SU-DHL-6 (cell line): ENCODE results near the gene BEGAIN.

Source experiments
- H2AFZ ChIP-seq: fragments of 200-600 bp; sonication (generic); 2 replicates; pipeline ENCODE4 v1.6.1; 2014; ENCODE audit warnings: low read depth, mild to moderate bottlenecking, moderate library complexity, mixed read lengths, antibody characterized with exemption, low read length; ENCODE audit not compliant: severe bottlenecking
- H3F3A ChIP-seq: fragments of 200-600 bp; shearing (Covaris generic); 2 replicates; pipeline ENCODE4 v1.6.0; 2016; ENCODE audit warnings: antibody characterized with exemption, mild to moderate bottlenecking; ENCODE audit not compliant: insufficient read depth
- H3K27ac ChIP-seq: fragments of 200-600 bp; sonication (generic); 2 replicates; pipeline ENCODE4 v1.5.1; 2016; ENCODE audit warnings: low read depth, mild to moderate bottlenecking, low read length, moderate library complexity, mixed read lengths
- H3K27me3 ChIP-seq: fragments of 200-600 bp; sonication (generic), shearing (Covaris generic); 2 replicates; pipeline ENCODE4 v1.6.0; 2014; ENCODE audit warnings: mild to moderate bottlenecking, low read length
- H3K36me3 ChIP-seq: fragments of 200-600 bp; sonication (generic); 2 replicates; pipeline ENCODE4 v1.6.1; 2014; ENCODE audit warnings: mild to moderate bottlenecking, low read length, mixed read lengths
- H3K4me2 ChIP-seq: fragments of 300-600, 200-600 bp; shearing (Covaris generic), sonication (generic); 2 replicates; pipeline ENCODE4 v1.6.0; 2014; ENCODE audit warnings: low read length, low read depth, mild to moderate bottlenecking; ENCODE audit not compliant: poor library complexity, severe bottlenecking
- H3K4me3 ChIP-seq: fragments of 200-600 bp; sonication (generic); 2 replicates; pipeline ENCODE4 v1.5.1; 2014; ENCODE audit warnings: antibody characterized with exemption, low read length, mild to moderate bottlenecking, mixed read lengths; ENCODE audit not compliant: insufficient read depth, poor library complexity, severe bottlenecking
- H3K79me2 ChIP-seq: fragments of 200-600 bp; sonication (generic); 2 replicates; pipeline ENCODE4 v1.6.1; 2014; ENCODE audit warnings: mild to moderate bottlenecking, low read length, moderate library complexity; ENCODE audit not compliant: insufficient read depth
- H3K9ac ChIP-seq: fragments of 200-600 bp; sonication (generic); 2 replicates; pipeline ENCODE4 v1.7.0; 2014; ENCODE audit warnings: mild to moderate bottlenecking, low read length
- H3K9me2 ChIP-seq: fragments of 200-600 bp; sonication (generic); replicated peaks from 2 replicates; pipeline ENCODE4 v1.6.1; 2014; ENCODE audit warnings: low read length; ENCODE audit not compliant: insufficient read depth
- H3K9me3 ChIP-seq: fragments of 200-600 bp; sonication (generic); 2 replicates; pipeline ENCODE4 v1.6.1; 2014; ENCODE audit warnings: low read length, mixed read lengths; ENCODE audit not compliant: insufficient read depth
- H4K20me1 ChIP-seq: fragments of 200-600 bp; sonication (generic); 2 replicates; pipeline ENCODE4 v1.6.1; 2014; ENCODE audit warnings: low read depth, mild to moderate bottlenecking, antibody characterized with exemption, low read length, moderate library complexity, mixed read lengths
- CTCF ChIP-seq: fragments of 200-600 bp; sonication (generic); IDR thresholded peaks from one replicate; pipeline ENCODE4 v1.5.1; 2017; ENCODE audit warnings: antibody characterized with exemption, mild to moderate bottlenecking, low read length, moderate library complexity; ENCODE audit not compliant: insufficient read depth, poor library complexity, severe bottlenecking
- EZH2phosphoT487 ChIP-seq: fragments of 200-600 bp; sonication (generic), shearing (Covaris generic); conservative IDR thresholded peaks from 2 replicates; pipeline ENCODE4 v1.6.1; 2018; ENCODE audit warnings: mild to moderate bottlenecking, antibody characterized with exemption, low read length, moderate library complexity, mixed read lengths

The BEGAIN gene

DNA sequence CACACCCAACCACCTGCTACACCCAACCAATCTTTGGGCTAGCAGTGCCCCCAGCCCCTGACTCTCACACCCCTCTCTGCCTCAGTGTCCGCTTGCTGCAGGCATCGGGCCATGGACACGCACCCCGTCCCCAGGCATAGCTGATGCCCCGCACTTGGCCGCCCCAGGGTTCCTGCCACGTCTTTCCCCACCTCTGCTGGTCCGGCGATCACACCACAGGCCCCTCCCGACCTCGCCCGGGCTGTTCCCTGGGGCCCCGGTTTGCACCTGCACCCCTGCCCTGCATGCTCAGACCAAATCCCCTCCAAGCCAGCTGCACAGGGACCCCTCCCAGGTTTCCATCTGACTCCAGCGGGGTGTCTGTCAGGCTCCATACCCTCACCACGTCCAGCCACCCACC is 38.3 kb downstream of the BEGAIN start:
- Histone ChIP-seq H3K9ac (no peak overlapping the region), H3K4me2 (no peak overlapping the region), H3K79me2 (no peaks in the 10 kb centered on the region), H3K27ac (no peak overlapping the region), H3F3A (no peaks in the 10 kb centered on the region), H3K9me3 (no peaks in the 10 kb centered on the region), H3K4me3 (no peak overlapping the region), H3K9me2 (no peaks in the 10 kb centered on the region), H3K36me3 (no peaks in the 10 kb centered on the region), H2AFZ (no peak overlapping the region), H4K20me1 (no peaks in the 10 kb centered on the region), H3K27me3 (no peaks in the 10 kb centered on the region)
- TF ChIP-seq EZH2phosphoT487: no peak
- TF ChIP-seq CTCF: no peak

DNA sequence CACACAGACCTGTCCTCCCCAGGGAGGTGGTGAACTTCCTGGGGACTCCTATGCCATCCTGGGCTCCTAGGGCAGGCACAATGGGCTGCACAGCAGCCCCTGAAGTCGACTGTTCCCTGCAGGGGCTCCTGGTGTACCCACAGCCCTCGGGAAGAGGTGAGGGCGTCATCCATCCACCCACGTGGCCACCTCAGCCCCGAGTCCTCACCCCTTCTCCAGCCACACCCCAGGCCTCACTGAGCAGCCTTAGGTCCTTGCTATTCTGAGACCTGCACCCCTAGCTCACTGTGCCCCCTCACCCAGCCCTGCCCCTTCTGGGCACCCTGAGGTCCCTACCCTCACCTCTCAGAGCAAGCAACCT is 38.9 kb downstream of the BEGAIN start:
- Histone ChIP-seq H2AFZ (no peak overlapping the region), H3K79me2 (no peaks in the 10 kb centered on the region), H3K27ac (no peak overlapping the region), H3K9ac (no peak overlapping the region), H3K9me2 (no peaks in the 10 kb centered on the region), H3K4me2 (no peak overlapping the region), H3K27me3 (no peaks in the 10 kb centered on the region), H4K20me1 (no peaks in the 10 kb centered on the region), H3K9me3 (no peaks in the 10 kb centered on the region), H3K36me3 (no peaks in the 10 kb centered on the region), H3F3A (no peaks in the 10 kb centered on the region), H3K4me3 (no peak overlapping the region)
- TF ChIP-seq CTCF (no peak), EZH2phosphoT487 (no peak)

GRCh38 chr14:100547633-100548294 is 39.5 kb downstream of the BEGAIN start:
- H3K9ac ChIP-seq: no peak overlapping the region
- no peak for TF ChIP-seq CTCF
- TF ChIP-seq EZH2phosphoT487: no peak
- H4K20me1 ChIP-seq: no peaks in the 10 kb centered on the region
- H3K27ac ChIP-seq: no peak overlapping the region
- H3K4me3 ChIP-seq: no peak overlapping the region
- no peaks in the 10 kb centered on the region for H3K36me3 ChIP-seq
- no peak overlapping the region for H2AFZ ChIP-seq
- no peaks in the 10 kb centered on the region for H3K9me3 ChIP-seq
- H3K27me3 ChIP-seq: no peaks in the 10 kb centered on the region
- no peak overlapping the region for H3K4me2 ChIP-seq
- H3F3A ChIP-seq: no peaks in the 10 kb centered on the region
- no peaks in the 10 kb centered on the region for H3K79me2 ChIP-seq
- no peaks in the 10 kb centered on the region for H3K9me2 ChIP-seq
